ENCODE data around the gene MTHFR. TPM values are rescaled to one million over a fixed set of nuclear protein-coding genes. Genes with fewer than 3 reads are reported as not detected.

The MTHFR gene
- total and polyA plus RNA-seq, 8 donors: 9.6 to 19.1 (median 15.6) TPM

DNA sequence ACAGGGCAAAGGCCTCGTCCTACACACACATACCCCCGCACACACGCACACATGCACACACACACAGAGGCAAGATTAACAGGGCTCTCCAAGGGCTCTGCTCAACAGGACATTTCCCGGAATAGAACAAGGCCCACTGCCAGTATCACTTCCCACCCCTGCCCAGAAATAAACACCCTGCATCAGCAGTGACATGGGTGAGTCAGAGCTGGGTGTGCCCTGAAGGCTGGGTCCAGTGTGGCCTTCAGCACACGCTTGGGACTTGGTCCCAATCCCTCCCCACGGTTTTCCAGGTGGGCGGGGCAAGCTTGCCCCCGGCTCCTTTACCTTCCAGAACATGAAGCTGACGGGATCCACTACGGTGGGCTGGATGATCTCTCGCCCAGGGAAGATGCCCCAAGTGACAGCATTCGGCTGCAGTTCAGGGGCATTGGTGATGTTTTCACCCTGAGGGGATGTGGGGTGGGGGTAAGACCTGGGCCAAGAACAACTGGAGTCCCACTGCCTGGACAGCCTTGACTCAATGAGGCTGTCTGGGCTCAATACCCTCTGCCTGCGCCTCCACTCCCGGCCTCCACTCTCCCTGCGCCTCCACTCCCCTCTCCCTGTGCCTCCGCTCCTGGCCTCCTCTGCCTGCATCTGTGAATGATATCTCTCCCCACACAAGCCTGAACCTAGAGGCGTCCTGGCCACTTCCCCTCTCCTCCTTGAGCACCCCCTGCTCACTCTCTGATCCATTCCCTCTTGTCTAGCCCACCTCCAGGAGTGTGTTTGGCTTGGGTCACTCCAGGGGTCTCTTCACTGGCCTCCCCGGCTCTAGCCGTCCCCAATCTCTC lies 14.7 kb downstream of the MTHFR start:
- ATAC-seq: peak; percentile 91 to 93 (median 91)
- Histone ChIP-seq H3K4me3 (no peak overlapping the region), H3K9me3 (no peaks in the 10 kb centered on the region), H3K27me3 (no peaks in the 10 kb centered on the region), H3K36me3 (peaks cover 0 to 18% (median 8%) of the 10 kb centered on the region in 3 donors), H3K27ac (peak overlapping the region in 3 of 4 donors; percentile 46 to 88 (median 84)), H3K4me1 (peaks cover 7 to 37% (median 10%) of the 10 kb centered on the region in 3 donors)
- TF ChIP-seq, protein P1, sequence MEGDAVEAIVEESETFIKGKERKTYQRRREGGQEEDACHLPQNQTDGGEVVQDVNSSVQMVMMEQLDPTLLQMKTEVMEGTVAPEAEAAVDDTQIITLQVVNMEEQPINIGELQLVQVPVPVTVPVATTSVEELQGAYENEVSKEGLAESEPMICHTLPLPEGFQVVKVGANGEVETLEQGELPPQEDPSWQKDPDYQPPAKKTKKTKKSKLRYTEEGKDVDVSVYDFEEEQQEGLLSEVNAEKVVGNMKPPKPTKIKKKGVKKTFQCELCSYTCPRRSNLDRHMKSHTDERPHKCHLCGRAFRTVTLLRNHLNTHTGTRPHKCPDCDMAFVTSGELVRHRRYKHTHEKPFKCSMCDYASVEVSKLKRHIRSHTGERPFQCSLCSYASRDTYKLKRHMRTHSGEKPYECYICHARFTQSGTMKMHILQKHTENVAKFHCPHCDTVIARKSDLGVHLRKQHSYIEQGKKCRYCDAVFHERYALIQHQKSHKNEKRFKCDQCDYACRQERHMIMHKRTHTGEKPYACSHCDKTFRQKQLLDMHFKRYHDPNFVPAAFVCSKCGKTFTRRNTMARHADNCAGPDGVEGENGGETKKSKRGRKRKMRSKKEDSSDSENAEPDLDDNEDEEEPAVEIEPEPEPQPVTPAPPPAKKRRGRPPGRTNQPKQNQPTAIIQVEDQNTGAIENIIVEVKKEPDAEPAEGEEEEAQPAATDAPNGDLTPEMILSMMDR (IDR thresholded peaks at IDR 0.05): no peak
- peak; percentile 80 to 93 (median 92) for DNase-seq
- intact Hi-C loops (cut with DNase I): no loop called here
- WGBS, 2 donors: 65 to 72% methylated on average over 19 of the region's 19 CpGs
- peak; percentile 57 for FAIRE-seq

DNA sequence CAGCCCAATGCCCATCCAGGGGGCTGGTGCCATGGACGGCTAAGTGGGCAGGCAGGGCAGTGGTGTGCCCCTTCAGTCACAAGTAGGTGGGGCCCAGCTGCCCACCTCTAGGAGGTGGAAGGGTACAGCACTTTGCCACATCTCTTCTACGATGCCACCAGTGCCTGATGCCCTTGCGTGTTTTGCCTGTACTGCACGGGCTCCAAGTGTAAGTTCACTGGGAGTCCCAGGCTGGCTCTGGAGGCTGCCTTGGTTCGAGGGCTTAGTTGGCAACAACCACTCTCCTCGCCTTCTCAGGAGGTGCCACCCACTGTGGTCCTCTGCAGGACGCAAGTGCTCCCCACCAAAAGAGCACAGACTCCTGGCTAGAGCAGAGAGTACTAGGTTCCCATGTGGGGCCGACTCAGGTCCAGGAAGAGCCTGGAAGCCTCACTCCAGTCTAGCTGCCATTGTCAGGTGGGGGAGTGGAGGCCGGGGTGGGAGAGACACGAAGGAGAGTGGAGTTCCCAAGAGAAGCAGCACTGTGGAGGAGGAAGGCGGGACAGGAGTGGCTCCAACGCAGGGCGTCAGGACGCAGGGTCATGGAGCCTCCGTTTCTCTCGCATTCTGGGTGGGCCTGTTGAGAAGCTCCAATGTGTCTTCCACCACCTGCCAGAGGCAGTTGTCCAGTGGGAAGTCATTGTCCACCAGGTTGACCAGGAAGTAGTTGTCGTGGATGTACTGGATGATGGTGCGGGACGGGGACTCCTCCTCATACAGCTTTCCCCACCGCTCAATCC lies 15.5 kb downstream of the MTHFR start:
- ATAC-seq: no peak
- peak overlapping the region in 3 of 4 donors; percentile 46 to 88 (median 84) for H3K27ac ChIP-seq
- no peaks in the 10 kb centered on the region for H3K27me3 ChIP-seq
- H3K4me1 ChIP-seq: peaks cover 7 to 42% (median 10%) of the 10 kb centered on the region in 3 donors
- DNase-seq: no peak
- no peaks in the 10 kb centered on the region for H3K9me3 ChIP-seq
- H3K4me3 ChIP-seq: no peak overlapping the region
- intact Hi-C loops (cut with DNase I): no loop called here
- FAIRE-seq: no peak
- WGBS, 2 donors: 86 to 87% methylated on average over 20 of the region's 20 CpGs
- H3K36me3 ChIP-seq: peaks cover 0 to 10% (median 8%) of the 10 kb centered on the region in 3 donors
- TF ChIP-seq, protein P1 (IDR thresholded peaks at IDR 0.05): no peak

DNA sequence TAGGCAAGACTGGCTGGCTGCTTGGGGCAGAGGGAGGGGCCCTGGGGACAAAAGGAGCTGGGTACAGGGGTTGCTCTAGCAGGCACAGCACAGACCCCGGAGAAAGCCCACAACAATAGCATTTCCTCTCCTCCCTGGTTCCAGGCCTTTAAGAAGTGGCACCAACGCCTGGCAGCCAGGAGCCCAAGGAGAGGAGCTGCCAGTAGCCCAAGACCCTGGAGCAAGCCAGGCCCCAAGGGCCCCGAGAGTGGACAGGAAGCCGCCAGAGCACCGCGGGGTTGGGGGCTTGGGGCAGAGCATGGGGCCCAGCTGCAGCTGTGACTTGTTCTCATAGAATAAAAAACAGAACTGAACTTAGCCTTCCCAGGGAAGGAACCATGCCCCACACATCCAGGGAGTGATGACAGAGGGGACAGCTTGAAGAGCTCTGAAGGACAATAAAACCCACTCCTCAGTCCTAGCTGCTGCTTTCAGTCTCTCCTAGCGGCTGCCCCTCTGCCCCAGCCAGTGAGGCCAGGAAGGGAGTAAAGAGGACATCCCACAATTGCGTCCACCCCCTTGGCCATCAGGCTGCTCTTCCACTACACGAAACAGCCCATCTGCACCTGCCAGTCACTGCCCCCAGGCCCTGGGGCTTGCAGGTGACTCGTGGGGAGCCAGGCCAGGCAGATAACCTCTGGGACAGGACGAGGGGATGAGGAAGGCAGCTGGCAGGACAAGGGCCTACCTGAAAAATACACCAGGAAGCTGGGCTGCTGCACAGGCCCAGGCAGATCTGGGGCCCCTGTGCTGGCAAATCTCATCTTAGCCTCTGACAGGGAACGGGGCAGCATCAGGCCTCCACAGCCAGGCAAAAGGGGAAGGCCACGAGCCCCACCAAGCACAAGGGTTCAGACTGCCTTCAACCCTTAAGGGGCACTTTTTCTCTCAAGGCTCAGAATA lies 16.4 kb downstream of the MTHFR start:
- Histone ChIP-seq H3K27me3 (no peaks in the 10 kb centered on the region), H3K27ac (peak overlapping the region in 2 of 4 donors; percentile 84 to 88), H3K9me3 (no peaks in the 10 kb centered on the region), H3K36me3 (peaks cover 0 to 4% (median 0%) of the 10 kb centered on the region in 3 donors), H3K4me1 (peaks cover 7 to 47% (median 10%) of the 10 kb centered on the region in 3 donors), H3K4me3 (no peak overlapping the region)
- no peak for FAIRE-seq
- intact Hi-C loops (cut with DNase I): no loop called here
- 81 to 82% methylated on average over 13 of the region's 13 CpGs for WGBS, 2 donors
- no peak for ATAC-seq
- no peak for DNase-seq
- TF ChIP-seq, protein P1 (IDR thresholded peaks at IDR 0.05): no peak

DNA sequence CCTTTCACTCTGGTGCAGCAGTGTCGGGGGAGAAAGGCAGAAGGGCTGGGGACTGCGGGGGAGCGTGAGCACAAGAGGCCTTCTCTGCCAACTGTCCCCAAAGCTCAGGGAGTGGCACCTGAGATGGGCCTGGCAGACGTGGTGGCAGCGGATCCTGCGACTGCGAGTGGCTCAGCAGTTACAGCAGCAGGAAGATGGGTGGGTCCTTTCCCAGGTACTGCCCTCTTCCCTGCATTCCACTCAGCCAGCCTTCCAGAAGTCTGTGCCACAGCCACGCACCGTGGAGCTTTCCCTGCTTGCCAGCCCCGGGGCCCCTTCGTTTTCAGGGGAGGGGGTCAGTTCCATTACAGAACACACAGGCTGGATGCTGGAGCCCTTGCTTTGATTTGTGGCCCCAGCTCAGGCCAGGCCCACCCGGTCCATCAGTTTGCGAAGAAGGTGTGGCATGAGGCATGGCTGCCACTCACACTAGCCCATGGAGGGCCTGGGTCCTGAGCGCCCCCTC lies 17.2 kb downstream of the MTHFR start:
- intact Hi-C loops (cut with DNase I): no loop called here
- ATAC-seq: no peak
- Histone ChIP-seq H3K27ac (no peak overlapping the region), H3K27me3 (no peaks in the 10 kb centered on the region), H3K36me3 (peaks cover 0 to under 1% (median 0%) of the 10 kb centered on the region in 3 donors), H3K9me3 (no peaks in the 10 kb centered on the region), H3K4me1 (peaks cover 7 to 47% (median 10%) of the 10 kb centered on the region in 3 donors), H3K4me3 (no peak overlapping the region)
- no peak for DNase-seq
- 89 to 91% methylated on average over 14 of the region's 14 CpGs for WGBS, 2 donors
- FAIRE-seq: no peak
- TF ChIP-seq, protein P1 (IDR thresholded peaks at IDR 0.05): no peak
